GM15510 (cell line): ENCODE data around the gene CIAO3.
A peak's percentile ranks its signal among the peaks of the same experiment; 100 is the strongest.

Experiments used
- POLR2A ChIP-seq: IDR thresholded peaks from 3 replicates; pipeline ENCODE4 v1.6.1; 2011; ENCODE audit warnings: borderline replicate concordance; ENCODE audit not compliant: insufficient read length; ENCODE audit errors: extremely low read depth

The CIAO3 gene

DNA sequence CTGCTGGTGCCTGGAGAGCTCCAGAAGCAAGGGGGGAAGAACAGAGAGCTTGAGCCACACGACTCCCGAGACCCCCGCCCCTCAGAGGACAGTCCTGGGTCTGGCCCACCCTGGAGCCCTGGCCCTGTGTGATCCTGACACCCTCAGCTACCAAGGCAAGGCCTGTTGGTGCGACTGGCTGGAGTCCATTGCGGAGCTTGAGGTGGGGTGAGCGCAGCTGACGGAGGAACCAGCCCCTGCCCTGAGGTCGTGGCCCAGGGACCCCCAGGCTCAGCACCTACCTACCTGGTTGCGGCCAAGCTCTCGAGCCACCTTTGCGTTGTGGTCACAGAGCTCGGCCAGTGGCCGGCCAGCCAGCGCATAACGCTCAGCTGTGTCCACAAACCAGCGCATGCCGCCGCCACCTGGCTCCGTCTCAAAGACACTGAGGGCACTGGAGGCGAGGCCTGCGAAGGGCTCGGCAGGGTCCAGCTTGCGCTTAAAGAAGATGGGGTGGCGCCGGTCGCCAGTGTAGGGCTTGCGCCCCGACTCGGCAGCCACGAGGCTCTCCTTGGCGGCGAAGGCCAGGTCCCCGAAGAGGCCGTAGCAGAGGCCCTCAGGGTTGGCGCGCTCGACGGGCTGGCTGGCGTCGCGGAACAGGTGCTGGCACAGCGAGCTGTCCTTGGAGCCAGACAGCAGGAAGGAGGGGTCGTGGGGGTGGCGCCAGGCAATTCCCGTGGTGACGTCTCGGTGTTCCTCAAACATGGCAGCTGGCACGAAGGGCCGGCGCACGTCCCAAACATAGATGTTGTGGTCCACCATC is 54.1 kb downstream of the CIAO3 start:
- TF ChIP-seq POLR2A = no peak

DNA sequence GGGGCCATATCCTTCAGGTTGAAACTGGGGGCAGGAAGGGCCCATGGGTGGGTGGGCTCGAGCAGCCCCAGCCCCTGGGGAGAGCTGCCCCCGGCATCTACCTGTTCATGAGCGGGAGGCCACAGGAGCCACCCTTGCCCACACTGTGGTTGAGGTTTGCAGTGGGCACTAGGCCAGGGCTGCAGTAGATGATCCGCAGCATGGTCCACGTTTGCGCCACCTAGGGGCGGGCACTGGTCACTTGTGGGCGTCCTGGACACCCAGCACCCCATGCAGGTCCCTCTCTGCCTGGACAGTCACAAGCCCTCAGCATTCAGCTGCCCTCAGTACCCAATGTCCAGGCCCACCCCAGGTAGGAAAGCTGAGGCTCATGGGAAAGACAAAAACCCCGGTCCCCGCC is 54.8 kb downstream of the CIAO3 start:
- no peak for TF ChIP-seq POLR2A

DNA sequence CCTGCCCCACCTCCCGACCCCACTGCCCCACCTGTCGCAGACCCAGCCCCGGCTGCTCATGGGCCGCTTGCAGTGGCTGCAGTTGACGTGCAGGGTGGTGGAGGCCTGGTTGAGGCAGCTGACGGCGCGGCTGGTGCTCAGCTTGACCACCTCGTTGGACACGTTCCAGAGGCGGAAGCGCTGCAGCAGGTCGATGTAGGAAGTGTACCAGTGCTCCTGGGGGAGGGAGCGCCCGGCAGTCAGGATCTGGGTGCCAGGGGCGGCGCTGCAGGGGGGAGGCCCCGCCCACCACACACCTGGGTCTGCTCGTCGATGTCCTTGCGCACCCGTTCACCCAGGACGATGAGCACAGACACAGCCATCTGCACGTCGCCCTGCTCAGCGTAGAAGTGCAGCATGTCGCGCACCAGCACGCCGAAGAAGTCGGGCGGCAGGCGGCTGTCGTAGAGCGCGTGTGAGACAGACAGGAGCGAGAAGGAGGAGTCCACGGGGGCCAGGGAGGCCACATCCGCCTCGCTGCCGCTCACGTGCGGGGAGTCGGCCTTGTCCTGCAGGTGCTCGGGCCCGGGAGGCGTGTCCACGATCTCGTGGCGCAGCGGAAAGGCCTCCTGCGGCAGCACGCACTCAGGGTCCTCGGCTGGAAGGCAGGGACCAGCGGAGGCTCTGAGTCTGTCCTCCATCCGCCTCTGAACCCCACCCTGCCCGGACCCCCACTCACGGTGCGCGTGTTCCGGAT is 55.7 kb downstream of the CIAO3 start:
- TF ChIP-seq POLR2A = no peak

DNA sequence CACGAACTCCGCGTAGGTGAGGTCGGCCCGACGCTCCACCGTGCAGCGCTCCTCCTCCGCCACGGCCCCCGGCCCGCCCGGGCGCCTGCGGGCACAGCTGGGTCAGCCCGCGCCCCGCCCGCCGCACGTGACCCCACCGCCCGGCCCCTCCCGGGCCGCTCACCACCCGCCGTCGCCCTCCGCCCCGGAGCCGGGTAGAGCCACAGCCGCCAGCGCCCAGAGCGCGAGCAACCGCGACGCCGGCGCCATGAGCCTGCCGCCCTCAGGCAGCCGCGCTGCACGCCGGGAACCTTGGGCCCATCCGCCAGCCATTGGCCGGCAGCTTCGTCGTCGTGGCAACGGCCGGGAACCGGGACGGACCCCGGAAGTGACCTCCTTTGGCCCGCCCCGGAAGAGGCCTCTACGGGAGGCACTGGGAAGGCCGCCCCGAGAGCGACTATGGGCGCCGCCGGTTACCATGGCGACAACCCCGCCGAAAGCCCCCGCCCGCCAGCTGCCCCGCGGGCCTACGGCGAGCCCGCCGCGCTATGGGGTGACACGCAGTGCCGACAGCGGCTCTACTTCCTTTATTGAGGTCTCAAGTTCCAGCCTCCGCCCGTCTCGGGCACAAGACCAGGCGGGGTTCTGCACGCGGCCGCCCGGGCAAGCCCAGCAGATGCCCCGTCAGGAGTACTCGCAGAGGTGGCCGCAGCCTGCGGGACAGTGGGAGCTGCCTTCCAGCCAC is 56.6 kb downstream of the CIAO3 start, which contains the start of gene JMJD8:
JMJD8 (minus strand) TSS at position 264 of the 724 bp plus-strand sequence; CDS start at position 249, 15 bp downstream.
- TF ChIP-seq POLR2A = peak; percentile 94

DNA sequence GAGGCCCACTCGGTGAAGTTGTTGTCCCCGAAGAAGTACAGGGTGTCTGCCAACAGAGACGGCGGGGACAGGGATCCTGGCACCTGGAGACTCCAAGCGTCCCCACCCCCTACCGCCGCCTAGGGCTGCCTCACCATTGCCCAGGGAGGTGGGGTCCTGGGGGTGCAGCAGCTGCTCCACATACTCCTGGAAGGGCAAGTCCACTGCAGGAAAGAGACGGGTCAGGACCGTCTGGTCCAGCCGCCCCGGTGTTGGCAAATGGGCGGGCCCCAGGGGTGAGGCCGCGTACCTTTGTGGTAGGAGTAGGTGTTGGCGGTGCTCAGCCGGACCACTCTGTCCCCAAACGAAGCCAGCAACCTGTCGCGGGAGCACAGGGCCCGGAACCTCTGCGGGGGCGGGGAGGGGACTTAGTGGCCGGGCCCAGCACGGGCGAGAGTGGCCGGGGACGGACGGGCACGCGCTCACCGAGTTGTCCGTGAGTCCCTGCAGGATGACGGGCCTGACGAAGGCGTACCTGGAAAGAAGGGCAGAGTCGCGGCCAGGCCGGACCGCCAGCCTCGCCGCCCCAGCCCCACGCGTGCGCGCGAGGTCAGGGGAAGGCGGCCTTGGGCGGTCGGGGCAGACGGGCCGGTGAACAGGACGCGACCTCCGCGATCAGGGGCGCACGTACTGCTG is 57.3 kb downstream of the CIAO3 start:
- no peak for TF ChIP-seq POLR2A

DNA sequence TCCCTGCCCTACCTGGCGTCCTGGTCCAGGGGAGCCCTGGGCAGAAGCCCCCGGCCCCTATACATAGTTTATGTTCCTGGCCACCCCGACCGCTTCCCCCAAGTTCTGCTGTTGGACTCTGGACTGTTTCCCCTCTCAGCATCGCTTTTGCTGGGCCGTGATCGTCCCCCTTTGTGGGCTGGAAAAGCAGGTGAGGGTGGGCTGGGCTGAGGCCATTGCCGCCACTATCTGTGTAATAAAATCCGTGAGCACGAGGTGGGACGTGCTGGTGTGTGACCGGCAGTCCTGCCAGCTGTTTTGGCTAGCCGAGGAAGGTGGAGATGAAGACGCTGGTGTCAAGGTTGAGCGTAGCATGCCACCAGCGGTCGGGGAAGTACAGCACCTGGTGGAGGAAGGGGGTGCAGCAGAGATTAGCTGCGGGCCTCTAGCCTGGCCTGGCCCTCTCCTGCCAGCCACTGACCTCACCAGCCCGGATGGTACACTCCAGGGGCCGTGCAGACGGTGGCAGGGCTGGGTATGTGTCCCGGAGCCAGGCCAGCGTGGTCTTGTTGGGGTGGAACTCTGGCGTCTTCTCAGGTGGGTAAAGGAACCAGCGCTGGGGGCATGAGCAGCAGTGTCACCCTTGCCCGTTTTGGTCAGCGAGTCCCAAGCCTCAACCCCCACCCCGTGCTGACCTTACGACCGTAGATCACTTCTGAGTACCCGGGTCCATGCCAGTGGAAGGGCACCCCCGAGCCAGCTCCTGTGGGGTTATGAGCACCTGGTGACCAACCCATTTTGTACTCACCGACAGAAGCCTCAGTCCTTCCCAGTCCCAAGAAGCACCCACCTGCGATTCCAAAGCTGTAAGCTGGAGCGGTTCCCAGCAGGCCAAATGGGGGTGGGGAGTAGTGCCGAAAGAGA is 58.1 kb downstream of the CIAO3 start:
- no peak for TF ChIP-seq POLR2A

DNA sequence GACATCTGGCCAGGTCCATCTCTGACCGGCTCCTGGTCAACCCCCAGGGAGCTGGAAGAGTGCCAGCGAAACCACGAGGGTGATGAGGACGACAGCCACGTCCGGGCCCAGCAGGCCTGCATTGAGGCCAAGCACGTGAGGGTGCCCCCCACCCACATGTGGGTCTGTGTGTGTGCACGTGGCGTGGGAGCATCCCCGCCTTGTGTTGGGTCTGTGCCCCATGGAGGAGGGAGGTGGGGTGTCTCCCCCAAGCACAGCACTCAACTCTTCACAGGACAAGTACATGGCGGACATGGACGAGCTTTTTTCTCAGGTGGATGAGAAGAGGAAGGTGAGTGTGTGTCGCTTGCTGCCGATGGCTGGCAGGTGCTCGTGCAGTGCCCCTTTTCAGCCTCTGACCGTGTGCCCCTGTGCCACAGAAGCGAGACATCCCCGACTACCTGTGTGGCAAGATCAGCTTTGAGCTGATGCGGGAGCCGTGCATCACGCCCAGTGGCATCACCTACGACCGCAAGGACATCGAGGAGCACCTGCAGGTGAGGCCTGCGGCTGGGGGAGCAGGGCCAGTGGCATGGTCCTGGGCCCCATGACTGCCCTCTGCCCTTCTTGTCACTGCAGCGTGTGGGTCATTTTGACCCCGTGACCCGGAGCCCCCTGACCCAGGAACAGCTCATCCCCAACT is 58.9 kb downstream of the CIAO3 start:
- TF ChIP-seq POLR2A = no peak

DNA sequence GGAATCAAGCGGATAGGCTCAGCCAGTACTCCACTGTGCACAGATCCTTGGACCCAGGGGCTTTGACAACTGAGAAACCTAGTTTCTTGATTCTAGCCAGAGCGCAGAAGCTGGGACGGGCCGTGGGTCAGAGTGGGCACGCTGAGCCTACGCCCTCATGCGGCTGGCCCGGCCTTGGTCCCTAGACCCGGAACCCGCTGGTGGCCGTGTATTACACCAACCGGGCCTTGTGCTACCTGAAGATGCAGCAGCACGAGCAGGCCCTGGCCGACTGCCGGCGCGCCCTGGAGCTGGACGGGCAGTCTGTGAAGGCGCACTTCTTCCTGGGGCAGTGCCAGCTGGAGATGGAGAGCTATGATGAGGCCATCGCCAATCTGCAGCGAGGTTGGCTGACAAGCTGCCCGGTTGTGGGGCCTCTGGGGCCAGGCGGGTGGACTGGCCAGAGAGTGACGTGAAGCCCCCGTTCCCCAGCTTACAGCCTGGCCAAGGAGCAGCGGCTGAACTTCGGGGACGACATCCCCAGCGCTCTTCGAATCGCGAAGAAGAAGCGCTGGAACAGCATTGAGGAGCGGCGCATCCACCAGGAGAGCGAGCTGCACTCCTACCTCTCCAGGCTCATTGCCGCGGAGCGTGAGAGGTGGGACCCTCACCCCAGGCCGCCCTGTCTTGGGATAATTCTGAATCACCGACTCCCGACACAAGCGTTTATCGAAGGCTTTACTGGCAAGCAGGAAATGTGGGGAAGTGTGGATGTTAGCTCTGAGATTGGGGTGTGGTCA is 59.6 kb downstream of the CIAO3 start:
- TF ChIP-seq POLR2A = no peak

DNA sequence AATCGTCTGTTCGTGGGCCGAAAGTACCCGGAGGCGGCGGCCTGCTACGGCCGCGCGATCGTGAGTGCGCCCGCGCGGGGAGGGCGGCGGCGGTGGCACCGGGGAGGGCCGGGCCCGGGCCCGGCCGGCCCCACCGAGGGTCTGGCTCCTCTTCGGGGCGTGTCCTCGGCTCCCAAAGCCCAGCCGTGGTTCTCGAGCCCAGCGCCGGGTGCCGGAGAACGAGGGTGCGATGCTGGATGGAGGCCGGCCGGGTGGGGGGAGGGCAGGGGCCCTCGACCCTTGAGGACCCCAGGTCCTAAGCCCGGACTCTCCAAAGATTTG is 60.2 kb downstream of the CIAO3 start:
- no peak for TF ChIP-seq POLR2A

DNA sequence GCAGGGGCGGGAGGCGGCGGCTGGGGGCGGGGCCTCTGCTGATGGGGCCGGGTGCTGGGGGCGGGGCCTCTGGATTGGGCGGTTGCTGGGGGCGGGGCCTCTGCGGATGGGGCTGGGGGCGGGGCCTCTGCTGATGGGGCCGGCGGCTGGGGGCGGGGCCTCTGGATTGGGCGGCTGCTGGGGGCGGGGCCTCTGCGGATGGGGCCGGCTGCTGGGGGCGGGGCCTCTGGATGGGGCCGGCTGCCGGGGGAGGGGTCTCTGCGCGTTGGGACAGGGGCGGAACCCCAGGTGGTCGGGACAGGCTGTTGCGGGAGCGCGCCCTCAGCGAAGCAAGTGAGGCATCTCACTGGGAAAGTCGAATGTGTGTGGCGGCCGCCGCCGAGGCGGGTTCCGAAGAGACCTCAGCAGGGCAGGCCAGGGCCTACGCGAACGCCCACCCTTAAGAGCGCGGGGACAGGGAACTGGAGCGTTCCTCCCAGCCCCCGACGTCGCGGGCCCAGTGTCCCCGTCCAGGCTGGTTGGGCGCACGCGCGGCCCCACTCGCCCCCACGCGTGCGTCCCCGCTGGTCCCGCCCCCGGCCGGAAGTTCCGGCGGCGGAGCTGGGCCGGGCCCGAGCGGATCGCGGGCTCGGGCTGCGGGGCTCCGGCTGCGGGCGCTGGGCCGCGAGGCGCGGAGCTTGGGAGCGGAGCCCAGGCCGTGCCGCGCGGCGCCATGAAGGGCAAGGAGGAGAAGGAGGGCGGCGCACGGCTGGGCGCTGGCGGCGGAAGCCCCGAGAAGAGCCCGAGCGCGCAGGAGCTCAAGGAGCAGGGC is 60.8 kb downstream of the CIAO3 start, which contains the start of gene STUB1:
STUB1 (plus strand) TSS at position 597 of the 811 bp plus-strand sequence; CDS start at position 713, 116 bp downstream.
- peak; percentile 95 for TF ChIP-seq POLR2A
